Left renal pelvis (tissue), 4 donors: ENCODE data around the gene OR2D3. TPM values are rescaled to one million over a fixed set of nuclear protein-coding genes. Genes with fewer than 3 reads are reported as not detected.
"Not testable (repeated sequence)": the region's sequence is repeated elsewhere in the genome, so short reads cannot be mapped to it uniquely, and the experiment has no call there.

ENCODE experiments used
- DNase-seq, 4 donors: peaks; one replicate each; pipeline ENCODE4 v3.0.0-alpha.2; 2013; ENCODE audit warnings: low read depth in 4 of 4, low spot score in 3 of 4
- polyA plus RNA-seq, 4 donors: library from polyadenylated mRNA; unstranded; fragments of 120-200 nt; gene quantifications; one replicate each; pipeline ENCODE4 v1.2.1, GENCODE V29; 2013; ENCODE audit not compliant: insufficient read length in 4 of 4

Gene OR2D3
- polyA plus RNA-seq: not detected

- no peak for DNase-seq
These were observed at the start of gene OR2D3 for GRCh38 chr11:6920702-6921101. Gene OR2D3 (plus strand): TSS chr11:6921002. CDS start chr11:6921002, 0 bp downstream.

GRCh38 chr11:6871278-6871677, 49.5 kb upstream of the OR2D3 start:
- no peak for DNase-seq

GRCh38 chr11:6875761-6876160, 45.0 kb upstream of the OR2D3 start:
- DNase-seq: no peak

- no peak for DNase-seq
These were observed 44.5 kb upstream of the OR2D3 start, which contains the start of gene OR10A4 for GRCh38 chr11:6876325-6876724. Gene OR10A4 (plus strand): TSS chr11:6876625. CDS start chr11:6876648, 23 bp downstream.

DNA sequence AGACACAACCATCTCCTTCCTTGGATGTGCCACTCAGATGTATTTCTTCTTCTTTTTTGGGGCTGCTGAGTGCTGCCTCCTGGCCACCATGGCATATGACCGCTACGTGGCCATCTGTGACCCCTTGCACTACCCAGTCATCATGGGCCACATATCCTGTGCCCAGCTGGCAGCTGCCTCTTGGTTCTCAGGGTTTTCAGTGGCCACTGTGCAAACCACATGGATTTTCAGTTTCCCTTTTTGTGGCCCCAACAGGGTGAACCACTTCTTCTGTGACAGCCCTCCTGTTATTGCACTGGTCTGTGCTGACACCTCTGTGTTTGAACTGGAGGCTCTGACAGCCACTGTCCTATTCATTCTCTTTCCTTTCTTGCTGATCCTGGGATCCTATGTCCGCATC, 43.9 kb upstream of the OR2D3 start:
- no peak for DNase-seq

- no peak for DNase-seq
These were observed 38.1 kb upstream of the OR2D3 start for GRCh38 chr11:6882751-6883150.

DNA sequence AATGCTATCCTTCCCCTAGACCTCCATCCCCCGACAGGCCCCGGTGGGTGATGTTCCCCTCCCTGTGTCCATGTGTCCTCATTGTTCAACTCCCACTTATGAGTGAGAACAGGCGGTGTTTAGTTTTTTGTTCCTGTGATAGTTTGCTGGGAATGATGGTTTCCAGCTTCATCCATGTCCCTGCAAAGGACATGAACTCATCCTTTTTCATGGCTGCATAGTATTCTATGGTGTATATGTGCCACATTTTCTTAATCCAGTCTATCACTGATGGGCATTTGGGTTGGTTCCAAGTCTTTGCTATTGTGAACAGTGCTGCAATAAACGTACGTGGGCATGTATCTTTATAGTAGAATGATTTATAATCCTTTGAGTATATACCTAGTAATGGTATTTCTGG, 33.1 kb upstream of the OR2D3 start:
- DNase-seq: not testable (repeated sequence)

GRCh38 chr11:6888830-6889229, 32.0 kb upstream of the OR2D3 start:
- DNase-seq: no peak

- no peak for DNase-seq
These were observed 31.0 kb upstream of the OR2D3 start for GRCh38 chr11:6889835-6890234.

GRCh38 chr11:6892400-6892799, 28.4 kb upstream of the OR2D3 start, which contains the start of gene OR2D2:
Gene OR2D2 (minus strand): TSS chr11:6892500. CDS start chr11:6892500, 0 bp downstream.
- no peak for DNase-seq

DNA sequence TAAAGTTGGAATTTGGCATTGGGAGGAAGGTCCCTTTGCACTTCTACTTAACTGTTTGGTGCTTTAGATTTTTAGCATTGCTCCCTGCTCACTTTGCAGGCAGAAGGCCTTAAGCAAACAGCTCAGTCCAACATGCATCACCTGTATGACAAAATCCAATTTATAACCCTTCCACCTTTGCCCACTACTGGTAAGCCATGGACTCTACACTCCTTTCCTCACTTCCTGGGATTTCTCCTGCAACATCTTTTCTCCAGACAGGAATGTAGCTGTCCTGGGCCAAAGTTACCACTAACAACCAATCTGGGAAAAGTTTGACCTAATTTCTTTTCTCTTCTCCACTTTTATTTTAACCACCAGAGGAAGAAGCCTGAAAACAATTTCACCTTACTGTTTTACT, 26.7 kb upstream of the OR2D3 start:
- no peak for DNase-seq

GRCh38 chr11:6895010-6895409, 25.8 kb upstream of the OR2D3 start:
- no peak for DNase-seq

DNA sequence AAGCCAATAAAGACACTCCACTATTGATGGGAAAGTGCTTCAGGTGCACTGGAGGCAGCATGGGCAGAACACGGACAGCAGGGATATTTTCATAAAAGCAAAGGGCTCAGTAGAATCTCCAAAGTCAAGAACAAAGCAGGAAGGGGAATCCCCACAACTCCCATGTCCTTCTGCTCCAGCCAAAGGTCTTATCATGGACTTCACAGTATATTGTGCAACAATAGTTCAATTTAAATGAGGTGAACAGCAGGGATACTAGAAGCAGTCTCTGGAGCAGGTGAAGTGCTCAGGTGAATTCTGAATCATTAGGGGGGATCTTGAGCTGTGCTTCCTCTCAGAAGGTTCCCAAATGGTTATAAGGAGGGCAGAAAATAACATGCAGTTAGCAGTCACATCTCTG, 21.9 kb upstream of the OR2D3 start:
- no peak for DNase-seq

GRCh38 chr11:6900327-6900999, 20.3 kb upstream of the OR2D3 start:
- no peak for DNase-seq

- not testable (repeated sequence) for DNase-seq
These were observed 16.0 kb upstream of the OR2D3 start for GRCh38 chr11:6904804-6905203.

DNA sequence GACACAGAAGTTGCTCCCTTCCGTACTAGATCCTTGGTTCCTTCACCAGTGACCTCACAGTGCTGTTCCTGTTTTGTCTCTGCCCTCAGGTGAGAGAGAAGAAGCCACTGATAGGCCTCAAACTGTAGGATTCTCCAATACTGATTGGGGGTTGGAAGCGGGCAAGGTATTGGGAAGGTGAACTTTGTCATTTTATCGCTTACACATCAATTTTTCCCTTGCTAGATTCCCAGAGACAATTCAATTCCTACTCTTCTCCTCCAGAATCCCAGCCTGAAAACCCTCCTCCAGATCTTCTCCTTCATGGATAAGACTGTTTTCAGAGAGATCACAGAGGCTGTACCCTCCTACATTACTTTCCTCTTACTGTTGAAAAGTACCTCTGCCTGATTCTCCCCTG, 9.4 kb upstream of the OR2D3 start:
- DNase-seq: no peak

DNA sequence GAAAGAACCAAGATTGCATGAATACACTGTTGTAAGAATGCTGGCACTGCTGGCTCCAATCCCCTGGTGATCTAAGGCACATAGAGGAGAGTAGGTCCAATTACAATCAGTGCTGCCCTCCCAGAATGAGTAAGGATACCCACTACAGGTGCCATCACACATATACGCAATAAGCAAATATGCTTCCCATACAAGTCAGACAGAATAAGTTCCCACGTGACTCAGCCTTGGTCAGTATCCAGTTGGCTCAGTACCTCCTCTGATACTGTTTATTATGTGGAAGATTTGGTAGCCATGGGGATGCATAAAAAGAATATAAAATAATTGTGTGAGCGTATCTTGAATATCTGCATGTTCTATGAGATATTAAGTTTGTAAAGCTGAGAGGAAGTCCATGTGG, 8.9 kb upstream of the OR2D3 start:
- DNase-seq: no peak

- DNase-seq: no peak
These were observed 1.1 kb upstream of the OR2D3 start for GRCh38 chr11:6919698-6920097.

DNA sequence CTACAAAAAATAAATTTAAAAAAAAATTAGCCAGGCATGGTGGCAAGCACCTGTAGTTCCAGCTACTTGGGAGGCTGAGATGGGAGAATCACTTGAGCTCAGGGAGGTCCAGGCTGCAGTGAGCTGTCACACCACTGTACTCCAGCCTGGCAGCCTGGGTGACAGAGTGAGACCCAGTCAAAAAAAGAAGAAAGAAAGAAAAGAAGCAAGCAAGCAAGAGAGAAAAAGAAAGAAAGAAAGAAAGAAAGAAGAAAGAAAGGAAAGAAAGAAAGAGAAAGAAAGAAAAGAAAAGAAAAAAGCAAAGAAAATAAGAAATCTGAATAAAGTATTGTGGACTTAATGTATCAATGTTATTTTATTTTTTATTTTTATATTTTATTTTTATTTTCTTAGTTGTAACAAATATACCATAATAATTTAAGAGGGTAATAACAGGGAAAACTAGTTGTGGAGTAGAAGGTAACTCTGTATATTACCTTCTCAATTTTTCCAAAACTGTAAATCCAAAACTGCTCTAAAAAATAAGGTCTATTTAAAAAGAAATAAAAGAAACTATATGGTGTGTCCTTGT, 4.3 kb downstream of the OR2D3 start:
- DNase-seq: no peak

GRCh38 chr11:6925636-6926207, 4.9 kb downstream of the OR2D3 start:
- DNase-seq: no peak

- DNase-seq: peak in 2 of 4 donors; percentile 16 to 36
These were observed 5.6 kb downstream of the OR2D3 start, which contains the start of gene ZNF215 for GRCh38 chr11:6926208-6927029. Gene ZNF215 (plus strand): TSS chr11:6926426. CDS start chr11:6932273, 5,847 bp downstream.
